ENCODE data around the gene PRX. TPM values are rescaled to one million over a fixed set of nuclear protein-coding genes. Genes with fewer than 3 reads are reported as not detected.

PRX gene
- total and polyA plus RNA-seq, 3 donors from 2014 or later, result 3.6 to 5.1 (median 4.9) TPM

DNA sequence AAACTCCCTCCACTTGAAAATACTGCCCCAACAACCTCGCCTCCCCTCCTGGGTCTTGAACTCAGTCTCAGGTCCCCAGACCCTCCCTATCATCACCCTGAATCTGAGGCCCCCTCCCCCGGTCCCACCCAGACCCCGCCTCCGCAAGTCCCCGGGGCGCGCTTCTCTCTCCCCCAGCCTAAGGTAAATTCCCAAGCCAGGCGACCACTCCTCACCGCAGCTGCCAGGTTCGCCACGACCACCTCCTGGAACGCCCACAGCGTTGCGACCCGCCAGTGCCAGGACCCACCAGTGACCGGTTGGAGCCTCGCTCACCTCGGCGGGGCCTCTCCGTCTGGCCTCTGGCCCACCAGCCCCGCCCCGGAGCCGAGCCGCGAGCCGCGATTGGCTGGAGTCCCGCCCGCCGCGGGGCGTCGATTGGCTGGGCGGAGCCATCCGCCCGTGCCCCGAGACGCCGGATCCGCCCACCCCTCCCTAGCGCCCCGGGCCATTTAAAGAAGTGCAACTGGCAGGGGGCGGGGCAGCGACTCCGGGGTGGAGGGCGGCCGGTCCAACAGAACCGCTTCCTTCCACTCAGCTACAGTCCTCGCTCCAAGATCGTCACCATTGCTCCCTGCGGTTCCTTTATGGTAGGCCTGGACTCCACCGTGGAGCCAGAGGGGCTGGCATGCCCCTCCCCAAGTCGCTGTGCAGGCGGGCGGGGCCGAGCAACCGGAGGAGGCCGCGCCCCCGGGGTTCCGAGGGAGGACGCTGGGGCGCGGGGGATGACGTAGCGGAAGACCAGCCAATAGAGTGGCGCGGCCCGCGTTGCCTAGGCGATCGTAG is 31.0 kb upstream of the PRX start, which contains the start of gene SERTAD3:
Gene SERTAD3, minus strand, starts transcription at position 336 of the 825 bp plus-strand sequence. CDS start 2,255 bp downstream, outside the sequence.
- Histone ChIP-seq H3K9me3 (no peaks in the 10 kb centered on the region), H3K27me3 (no peaks in the 10 kb centered on the region), H3K36me3 (ENCODE audit: low read depth, missing control alignments) (no peaks in the 10 kb centered on the region), H3K4me3 (peak within 1 kb of the TSS; percentile 85 to 92), H3K27ac (peak within 1 kb of the TSS; percentile 92 to 100), H3K4me1 (peaks cover 23% of the 10 kb centered on the region)
- TF ChIP-seq, protein P1, sequence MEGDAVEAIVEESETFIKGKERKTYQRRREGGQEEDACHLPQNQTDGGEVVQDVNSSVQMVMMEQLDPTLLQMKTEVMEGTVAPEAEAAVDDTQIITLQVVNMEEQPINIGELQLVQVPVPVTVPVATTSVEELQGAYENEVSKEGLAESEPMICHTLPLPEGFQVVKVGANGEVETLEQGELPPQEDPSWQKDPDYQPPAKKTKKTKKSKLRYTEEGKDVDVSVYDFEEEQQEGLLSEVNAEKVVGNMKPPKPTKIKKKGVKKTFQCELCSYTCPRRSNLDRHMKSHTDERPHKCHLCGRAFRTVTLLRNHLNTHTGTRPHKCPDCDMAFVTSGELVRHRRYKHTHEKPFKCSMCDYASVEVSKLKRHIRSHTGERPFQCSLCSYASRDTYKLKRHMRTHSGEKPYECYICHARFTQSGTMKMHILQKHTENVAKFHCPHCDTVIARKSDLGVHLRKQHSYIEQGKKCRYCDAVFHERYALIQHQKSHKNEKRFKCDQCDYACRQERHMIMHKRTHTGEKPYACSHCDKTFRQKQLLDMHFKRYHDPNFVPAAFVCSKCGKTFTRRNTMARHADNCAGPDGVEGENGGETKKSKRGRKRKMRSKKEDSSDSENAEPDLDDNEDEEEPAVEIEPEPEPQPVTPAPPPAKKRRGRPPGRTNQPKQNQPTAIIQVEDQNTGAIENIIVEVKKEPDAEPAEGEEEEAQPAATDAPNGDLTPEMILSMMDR (IDR thresholded peaks at IDR 0.05), result no peak
- peak; percentile 94 for TF ChIP-seq POLR2A (IDR thresholded peaks at IDR 0.05)
- peak; percentile 98 for DNase-seq
- 0% methylated on average over 4 to 56 of the region's 72 CpGs for WGBS, 2 donors
- intact Hi-C loops (cut with DNase I; ENCODE audit: low total_unique reads), result no loop called here

- 0 to 1% methylated on average over 31 to 50 of the region's 52 CpGs for WGBS, 2 donors
- Histone ChIP-seq H3K9me3 (no peaks in the 10 kb centered on the region), H3K27ac (peak overlapping the region; percentile 92 to 100), H3K27me3 (no peaks in the 10 kb centered on the region), H3K4me1 (peaks cover 23% of the 10 kb centered on the region), H3K36me3 (ENCODE audit: low read depth, missing control alignments) (no peaks in the 10 kb centered on the region), H3K4me3 (peak overlapping the region; percentile 85 to 92)
- intact Hi-C loops (cut with DNase I; ENCODE audit: low total_unique reads), result no loop called here
- peak; percentile 100 for DNase-seq
- peak; percentile 23 for TF ChIP-seq POLR2A (IDR thresholded peaks at IDR 0.05)
- TF ChIP-seq, protein P1 (IDR thresholded peaks at IDR 0.05), result no peak
Observed at GRCh38 chr19:40443131-40443999, 30.2 kb upstream of the PRX start.

DNA sequence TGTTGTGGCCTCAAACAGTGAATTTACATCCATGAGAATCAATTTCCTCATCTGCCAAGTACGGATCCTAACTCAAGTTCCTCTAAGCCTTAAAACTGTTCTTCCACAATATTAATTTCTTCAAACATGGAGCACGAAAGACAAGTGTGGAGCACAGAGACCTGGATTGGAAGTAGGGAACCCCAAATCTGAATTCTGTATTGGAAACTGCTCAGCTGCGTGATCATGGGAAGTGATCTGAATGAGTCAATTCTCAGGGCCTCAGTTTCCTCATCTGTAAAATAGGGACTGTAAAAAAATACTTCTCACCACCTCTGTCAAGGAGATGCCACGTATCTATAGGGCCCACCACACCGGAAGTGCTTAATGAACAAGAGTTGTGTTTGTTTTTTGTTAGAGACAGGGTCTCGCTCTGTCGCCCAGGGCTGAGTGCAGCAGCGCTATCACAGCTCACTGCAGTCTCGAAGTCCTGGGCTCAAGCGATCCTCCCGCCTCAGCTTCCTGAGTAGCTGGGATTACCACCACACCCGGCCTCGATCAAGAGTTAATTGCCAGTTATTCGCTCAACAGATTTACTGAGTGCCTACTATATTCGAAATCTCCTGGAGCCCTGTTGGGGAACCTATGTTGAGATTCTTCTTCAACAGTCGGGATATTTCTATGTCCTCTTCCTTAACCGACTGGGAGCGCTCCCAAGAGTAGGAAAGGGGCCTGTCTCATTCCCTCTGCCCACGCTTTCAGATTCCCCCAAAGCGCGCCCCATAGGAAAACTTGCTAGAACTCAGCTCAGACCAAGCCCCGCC is 29.4 kb upstream of the PRX start:
- no peak for DNase-seq
- Histone ChIP-seq H3K9me3 (no peaks in the 10 kb centered on the region), H3K27ac (peak overlapping the region; percentile 92 to 100), H3K36me3 (ENCODE audit: low read depth, missing control alignments) (no peaks in the 10 kb centered on the region), H3K27me3 (no peaks in the 10 kb centered on the region), H3K4me3 (peak overlapping the region; percentile 85 to 92), H3K4me1 (peaks cover 23% of the 10 kb centered on the region)
- no peak for TF ChIP-seq POLR2A (IDR thresholded peaks at IDR 0.05)
- TF ChIP-seq, protein P1 (IDR thresholded peaks at IDR 0.05), result no peak
- 10 to 14% methylated on average over 22 of the region's 22 CpGs for WGBS, 2 donors
- intact Hi-C loops (cut with DNase I; ENCODE audit: low total_unique reads), result no loop called here

DNA sequence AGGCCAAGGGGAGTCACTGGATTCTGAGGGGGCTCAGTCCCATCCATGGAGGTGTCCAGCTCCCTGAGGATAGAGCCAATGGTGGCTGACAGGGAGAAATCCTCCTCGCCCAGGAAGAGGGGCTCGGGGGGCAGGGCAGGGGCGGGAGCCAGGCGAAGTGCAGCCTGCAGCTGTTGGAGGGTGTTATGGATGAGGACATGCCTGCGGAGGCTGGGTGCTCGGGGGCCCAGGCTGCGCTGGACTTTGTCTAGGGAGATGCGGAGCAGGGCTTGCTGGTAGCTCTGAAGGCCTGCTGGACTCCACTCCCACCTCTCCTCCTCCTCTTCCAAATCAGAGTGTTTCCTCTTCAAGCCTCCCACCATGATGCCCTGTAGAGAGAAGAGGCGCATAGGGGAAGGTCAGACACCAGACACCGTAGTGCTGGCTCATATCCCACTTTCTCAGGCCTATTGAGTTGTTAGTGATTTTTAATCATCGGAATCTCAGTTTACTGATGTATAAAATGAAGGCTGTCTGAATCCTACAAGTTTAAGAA is 28.6 kb upstream of the PRX start:
- peaks cover 23% of the 10 kb centered on the region for H3K4me1 ChIP-seq
- no peaks in the 10 kb centered on the region for H3K27me3 ChIP-seq
- H3K9me3 ChIP-seq, result no peaks in the 10 kb centered on the region
- peak overlapping the region in 1 of 2 donors; percentile 100 for H3K27ac ChIP-seq
- intact Hi-C loops (cut with DNase I; ENCODE audit: low total_unique reads), result no loop called here
- 49 to 61% methylated on average over 11 of the region's 11 CpGs for WGBS, 2 donors
- no peak overlapping the region for H3K4me3 ChIP-seq
- no peak for DNase-seq
- TF ChIP-seq POLR2A (IDR thresholded peaks at IDR 0.05), result no peak
- TF ChIP-seq, protein P1 (IDR thresholded peaks at IDR 0.05), result no peak
- no peaks in the 10 kb centered on the region for H3K36me3 ChIP-seq (ENCODE audit: low read depth, missing control alignments)
